Measurements from ENCODE around the gene DIP2C. TPM values are rescaled to one million over a fixed set of nuclear protein-coding genes. Genes with fewer than 3 reads are reported as not detected.
"Not testable (repeated sequence)": the region's sequence is repeated elsewhere in the genome, so short reads cannot be mapped to it uniquely, and the experiment has no call there.

DIP2C gene
- total RNA-seq, 2 donors from 2014 or later = 21.1 to 23.8 TPM

- Histone ChIP-seq H3K4me1 (peaks cover 0 to 11% of the 10 kb centered on the region in 2 donors), H3K4me3 (no peak overlapping the region), H3K9me3 (no peaks in the 10 kb centered on the region), H3K27ac (no peak overlapping the region), H3K36me3 (peaks cover 45% of the 10 kb centered on the region), H3K27me3 (no peaks in the 10 kb centered on the region)
- TF ChIP-seq CTCF (IDR thresholded peaks at IDR 0.05) = no peak
- DNase-seq (ENCODE audit: low spot score) = no peak
Observed at GRCh38 chr10:368579-369220, 320.8 kb downstream of the DIP2C start.

- not testable (repeated sequence) for H3K4me1 ChIP-seq; H3K4me3 ChIP-seq; H3K9me3 ChIP-seq; H3K27ac ChIP-seq; DNase-seq (ENCODE audit: low spot score); H3K27me3 ChIP-seq
- peaks cover 51% of the 10 kb centered on the region for H3K36me3 ChIP-seq
Observed at GRCh38 chr10:368107-368506, 321.4 kb downstream of the DIP2C start.

GRCh38 chr10:367636-368035 is 321.8 kb downstream of the DIP2C start:
- Histone ChIP-seq H3K4me3 (no peak overlapping the region), H3K27me3 (no peaks in the 10 kb centered on the region), H3K27ac (no peak overlapping the region), H3K4me1 (peaks cover 0 to 4% of the 10 kb centered on the region in 2 donors), H3K36me3 (peaks cover 55% of the 10 kb centered on the region), H3K9me3 (no peaks in the 10 kb centered on the region)
- TF ChIP-seq CTCF (IDR thresholded peaks at IDR 0.05) = no peak
- no peak for DNase-seq (ENCODE audit: low spot score)

- Histone ChIP-seq H3K36me3 (peaks cover 70% of the 10 kb centered on the region), H3K27ac (no peak overlapping the region), H3K4me1 (peaks cover 0 to 4% of the 10 kb centered on the region in 2 donors), H3K4me3 (no peak overlapping the region), H3K9me3 (no peaks in the 10 kb centered on the region), H3K27me3 (no peaks in the 10 kb centered on the region)
- DNase-seq (ENCODE audit: low spot score) = no peak
- no peak for TF ChIP-seq CTCF (IDR thresholded peaks at IDR 0.05)
Observed at GRCh38 chr10:366186-366585, 323.3 kb downstream of the DIP2C start.

GRCh38 chr10:364267-364775 is 325.1 kb downstream of the DIP2C start:
- no peak for DNase-seq (ENCODE audit: low spot score)
- no peak overlapping the region for H3K27ac ChIP-seq
- no peaks in the 10 kb centered on the region for H3K27me3 ChIP-seq
- no peak for TF ChIP-seq CTCF (IDR thresholded peaks at IDR 0.05)
- no peaks in the 10 kb centered on the region for H3K9me3 ChIP-seq
- H3K36me3 ChIP-seq = peaks cover 83% of the 10 kb centered on the region
- H3K4me3 ChIP-seq = no peak overlapping the region
- no peaks in the 10 kb centered on the region for H3K4me1 ChIP-seq

GRCh38 chr10:363152-363551 is 326.3 kb downstream of the DIP2C start:
- no peak for DNase-seq (ENCODE audit: low spot score)
- Histone ChIP-seq H3K4me1 (no peaks in the 10 kb centered on the region), H3K27me3 (no peaks in the 10 kb centered on the region), H3K9me3 (no peaks in the 10 kb centered on the region), H3K27ac (no peak overlapping the region), H3K36me3 (peaks cover 77% of the 10 kb centered on the region), H3K4me3 (no peak overlapping the region)
- no peak for TF ChIP-seq CTCF (IDR thresholded peaks at IDR 0.05)
